Measurements from ENCODE around the gene SEPTIN10.
"Not testable (repeated sequence)": the region's sequence is repeated elsewhere in the genome, so short reads cannot be mapped to it uniquely, and the experiment has no call there.

DNA sequence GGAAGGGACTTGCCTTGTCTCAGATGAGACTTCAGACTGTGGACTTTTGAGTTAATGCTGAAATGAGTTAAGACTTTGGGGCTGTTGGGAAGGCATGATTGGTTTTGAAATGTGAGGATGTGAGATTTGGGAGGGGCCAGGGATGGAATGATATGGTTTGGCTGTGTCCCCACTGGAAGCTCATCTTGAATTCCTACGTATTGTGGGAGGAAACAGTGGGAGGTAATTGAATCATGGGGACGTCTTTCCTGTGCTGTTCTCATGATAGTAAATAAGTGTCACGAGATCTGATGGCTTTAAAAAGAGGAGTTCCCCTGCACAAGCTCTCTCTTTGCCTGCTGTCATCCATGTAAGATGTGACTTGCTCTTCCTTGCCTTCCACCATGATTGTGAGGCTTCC lies 77.2 kb downstream of the SEPTIN10 start:
- not testable (repeated sequence) for TF ChIP-seq BHLHE40 (IDR thresholded peaks at IDR 0.05; ENCODE audit: borderline replicate concordance); FOXK2 (IDR thresholded peaks at IDR 0.05); ELF4 (IDR thresholded peaks at IDR 0.05); SP1 (IDR thresholded peaks at IDR 0.05); NFRKB (IDR thresholded peaks at IDR 0.05); CTBP1 (IDR thresholded peaks at IDR 0.05; ENCODE audit: borderline replicate concordance); FOXM1 (IDR thresholded peaks at IDR 0.05; ENCODE audit: borderline replicate concordance); L3MBTL2 (conservative IDR thresholded peaks at IDR 0.05); TARDBP (IDR thresholded peaks at IDR 0.05); ZNF384 (IDR thresholded peaks at IDR 0.05)

Data from HEK293T (cell line).